ENCODE data around the gene NDUFS1.

The NDUFS1 gene

GRCh38 chr2:206075113-206075512 lies 84.1 kb downstream of the NDUFS1 start:
- Histone ChIP-seq H4K20me1 (ENCODE audit: insufficient read depth) (no peaks in the 10 kb centered on the region), H3K4me1 (ENCODE audit: low read depth, poor library complexity, severe bottlenecking) (no peaks in the 10 kb centered on the region), H3K79me2 (ENCODE audit: insufficient read depth, low read depth) (peaks cover 77% of the 10 kb centered on the region; the same call in 1 of the 2 replicates), H3K36me3 (ENCODE audit: insufficient read depth) (no peaks in the 10 kb centered on the region), H3K27ac (no peak overlapping the region), H2AFZ (ENCODE audit: low read depth) (no peak overlapping the region), H3K4me3 (IDR thresholded peaks at IDR 0.05; ENCODE audit: insufficient read depth, low read depth, low read length) (no peak overlapping the region), H3K27me3 (ENCODE audit: insufficient read depth, low read depth) (no peaks in the 10 kb centered on the region), H3K9ac (no peak overlapping the region), H3K4me2 (no peak overlapping the region)
- no peak for TF ChIP-seq CTCF (conservative IDR thresholded peaks at IDR 0.05; ENCODE audit: low read depth, low read length)

- Histone ChIP-seq H3K27ac (no peak overlapping the region), H3K36me3 (ENCODE audit: insufficient read depth) (no peaks in the 10 kb centered on the region), H3K27me3 (ENCODE audit: insufficient read depth, low read depth) (no peaks in the 10 kb centered on the region), H3K9ac (no peak overlapping the region), H3K4me3 (IDR thresholded peaks at IDR 0.05; ENCODE audit: insufficient read depth, low read depth, low read length) (no peak overlapping the region), H3K79me2 (ENCODE audit: insufficient read depth, low read depth) (peaks cover 66% of the 10 kb centered on the region; the same call in 1 of the 2 replicates), H3K4me1 (ENCODE audit: low read depth, poor library complexity, severe bottlenecking) (no peaks in the 10 kb centered on the region), H2AFZ (ENCODE audit: low read depth) (no peak overlapping the region), H3K4me2 (no peak overlapping the region), H4K20me1 (ENCODE audit: insufficient read depth) (no peaks in the 10 kb centered on the region)
- no peak for TF ChIP-seq CTCF (conservative IDR thresholded peaks at IDR 0.05; ENCODE audit: low read depth, low read length)
These were observed 87.4 kb downstream of the NDUFS1 start for GRCh38 chr2:206071807-206072206.

GRCh38 chr2:206069417-206069816 lies 89.8 kb downstream of the NDUFS1 start:
- H3K4me3 ChIP-seq (IDR thresholded peaks at IDR 0.05; ENCODE audit: insufficient read depth, low read depth, low read length): no peak overlapping the region
- no peak overlapping the region for H2AFZ ChIP-seq (ENCODE audit: low read depth)
- peaks cover under 1% of the 10 kb centered on the region for H3K4me1 ChIP-seq (ENCODE audit: low read depth, poor library complexity, severe bottlenecking)
- H3K27me3 ChIP-seq (ENCODE audit: insufficient read depth, low read depth): no peaks in the 10 kb centered on the region
- H3K27ac ChIP-seq: no peak overlapping the region
- no peaks in the 10 kb centered on the region for H3K36me3 ChIP-seq (ENCODE audit: insufficient read depth)
- no peaks in the 10 kb centered on the region for H4K20me1 ChIP-seq (ENCODE audit: insufficient read depth)
- TF ChIP-seq CTCF (conservative IDR thresholded peaks at IDR 0.05; ENCODE audit: low read depth, low read length): no peak
- no peak overlapping the region for H3K4me2 ChIP-seq
- H3K9ac ChIP-seq: no peak overlapping the region
- H3K79me2 ChIP-seq (ENCODE audit: insufficient read depth, low read depth): peaks cover 45% of the 10 kb centered on the region; the same call in 1 of the 2 replicates

- no peaks in the 10 kb centered on the region for H3K36me3 ChIP-seq (ENCODE audit: insufficient read depth)
- H3K79me2 ChIP-seq (ENCODE audit: insufficient read depth, low read depth): peaks cover 35% of the 10 kb centered on the region; the same call in 1 of the 2 replicates
- H3K4me1 ChIP-seq (ENCODE audit: low read depth, poor library complexity, severe bottlenecking): peaks cover 5% of the 10 kb centered on the region
- H3K9ac ChIP-seq: no peak overlapping the region
- H2AFZ ChIP-seq (ENCODE audit: low read depth): no peak overlapping the region
- TF ChIP-seq CTCF (conservative IDR thresholded peaks at IDR 0.05; ENCODE audit: low read depth, low read length): no peak
- no peaks in the 10 kb centered on the region for H4K20me1 ChIP-seq (ENCODE audit: insufficient read depth)
- no peaks in the 10 kb centered on the region for H3K27me3 ChIP-seq (ENCODE audit: insufficient read depth, low read depth)
- H3K27ac ChIP-seq: no peak overlapping the region
- no peak overlapping the region for H3K4me3 ChIP-seq (IDR thresholded peaks at IDR 0.05; ENCODE audit: insufficient read depth, low read depth, low read length)
- no peak overlapping the region for H3K4me2 ChIP-seq
These were observed 91.0 kb downstream of the NDUFS1 start for GRCh38 chr2:206068207-206068606.
